ENCODE data around the gene SH3RF2.

The SH3RF2 gene

GRCh38 chr5:145922059-145922458, 14.3 kb upstream of the SH3RF2 start:
- DNase-seq = no peak

GRCh38 chr5:145923405-145923804, 13.0 kb upstream of the SH3RF2 start:
- no peak for DNase-seq

GRCh38 chr5:145924849-145925248, 11.5 kb upstream of the SH3RF2 start:
- no peak for DNase-seq

GRCh38 chr5:145925353-145925752, 11.0 kb upstream of the SH3RF2 start:
- DNase-seq = no peak

- DNase-seq = peak; percentile 63
Measured at GRCh38 chr5:145925803-145926202, 10.6 kb upstream of the SH3RF2 start.

GRCh38 chr5:145931718-145932117, 4.7 kb upstream of the SH3RF2 start:
- no peak for DNase-seq

GRCh38 chr5:145934276-145934675, 2.1 kb upstream of the SH3RF2 start:
- DNase-seq = no peak

GRCh38 chr5:145937432-145938250, 1.3 kb downstream of the SH3RF2 start:
- DNase-seq = peak; percentile 88

- DNase-seq = no peak
Measured at GRCh38 chr5:145938776-145939539, 2.6 kb downstream of the SH3RF2 start.

GRCh38 chr5:145939540-145940065, 3.2 kb downstream of the SH3RF2 start:
- DNase-seq = no peak

GRCh38 chr5:145941096-145941447, 4.7 kb downstream of the SH3RF2 start:
- DNase-seq = peak; percentile 57

- DNase-seq = peak; percentile 80
Measured at GRCh38 chr5:145941448-145942130, 5.2 kb downstream of the SH3RF2 start.

- no peak for DNase-seq
Measured at GRCh38 chr5:145942201-145942600, 5.8 kb downstream of the SH3RF2 start.

GRCh38 chr5:145942749-145943148, 6.4 kb downstream of the SH3RF2 start:
- no peak for DNase-seq

- no peak for DNase-seq
Measured at GRCh38 chr5:145943674-145944121, 7.3 kb downstream of the SH3RF2 start.

GRCh38 chr5:145944328-145944727, 8.0 kb downstream of the SH3RF2 start:
- DNase-seq = no peak

GRCh38 chr5:145945620-145946111, 9.3 kb downstream of the SH3RF2 start:
- peak; percentile 15 for DNase-seq

GRCh38 chr5:145946112-145946861, 9.9 kb downstream of the SH3RF2 start:
- DNase-seq = peak; percentile 92

- peak; percentile 21 for DNase-seq
Measured at GRCh38 chr5:145947581-145947980, 11.2 kb downstream of the SH3RF2 start.

GRCh38 chr5:145948047-145948446, 11.7 kb downstream of the SH3RF2 start:
- DNase-seq = no peak

GRCh38 chr5:145948921-145949320, 12.5 kb downstream of the SH3RF2 start:
- no peak for DNase-seq

- DNase-seq = no peak
Measured at GRCh38 chr5:145949474-145949873, 13.1 kb downstream of the SH3RF2 start.

All from activated CD4-positive, alpha-beta T cell treated with anti-CD3 and anti-CD28 coated beads, Interleukin-2, Interleukin-6, amounts not matched to agents 100 ng/mL and 50 ng/mL, durations not matched to agents 16 hours and 8 hours (primary cell).